ENCODE data around the gene LMF1.
"Not testable (repeated sequence)": the region's sequence is repeated elsewhere in the genome, so short reads cannot be mapped to it uniquely, and the experiment has no call there.

Gene LMF1

DNA sequence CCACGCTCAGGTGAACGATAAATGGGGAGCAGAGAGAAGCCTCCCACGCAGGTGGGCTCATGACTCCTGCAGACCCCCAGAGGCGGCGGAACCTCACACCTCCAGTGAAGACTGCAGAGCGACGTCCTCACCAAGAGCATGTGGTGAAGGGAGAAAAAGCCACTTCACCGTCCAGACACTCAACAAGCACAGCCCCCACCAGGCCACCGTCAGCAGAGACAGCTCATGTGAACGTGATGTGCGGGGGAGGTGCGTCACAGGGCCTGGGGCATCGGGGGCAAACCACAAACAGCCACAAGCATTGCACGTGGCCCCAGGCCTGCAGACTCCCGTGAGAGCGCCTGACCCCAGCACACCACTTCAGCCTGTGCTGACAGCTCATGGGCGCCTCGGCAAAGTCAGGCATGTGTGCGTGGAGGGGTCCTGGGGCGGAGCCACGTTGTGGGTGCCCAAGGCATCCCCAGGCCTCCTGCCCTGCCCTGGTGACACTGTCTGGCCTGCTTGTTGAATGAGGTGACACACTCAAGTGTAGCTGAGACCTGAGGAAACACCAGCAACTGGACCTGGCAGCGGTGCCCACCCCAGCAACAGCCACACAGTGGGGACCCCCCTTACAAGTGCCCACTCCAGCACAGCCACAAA, 19.0 kb downstream of the LMF1 start:
- DNase-seq (ENCODE audit: low read depth in 1 of 2, low spot score in 1 of 2) = no peak

DNA sequence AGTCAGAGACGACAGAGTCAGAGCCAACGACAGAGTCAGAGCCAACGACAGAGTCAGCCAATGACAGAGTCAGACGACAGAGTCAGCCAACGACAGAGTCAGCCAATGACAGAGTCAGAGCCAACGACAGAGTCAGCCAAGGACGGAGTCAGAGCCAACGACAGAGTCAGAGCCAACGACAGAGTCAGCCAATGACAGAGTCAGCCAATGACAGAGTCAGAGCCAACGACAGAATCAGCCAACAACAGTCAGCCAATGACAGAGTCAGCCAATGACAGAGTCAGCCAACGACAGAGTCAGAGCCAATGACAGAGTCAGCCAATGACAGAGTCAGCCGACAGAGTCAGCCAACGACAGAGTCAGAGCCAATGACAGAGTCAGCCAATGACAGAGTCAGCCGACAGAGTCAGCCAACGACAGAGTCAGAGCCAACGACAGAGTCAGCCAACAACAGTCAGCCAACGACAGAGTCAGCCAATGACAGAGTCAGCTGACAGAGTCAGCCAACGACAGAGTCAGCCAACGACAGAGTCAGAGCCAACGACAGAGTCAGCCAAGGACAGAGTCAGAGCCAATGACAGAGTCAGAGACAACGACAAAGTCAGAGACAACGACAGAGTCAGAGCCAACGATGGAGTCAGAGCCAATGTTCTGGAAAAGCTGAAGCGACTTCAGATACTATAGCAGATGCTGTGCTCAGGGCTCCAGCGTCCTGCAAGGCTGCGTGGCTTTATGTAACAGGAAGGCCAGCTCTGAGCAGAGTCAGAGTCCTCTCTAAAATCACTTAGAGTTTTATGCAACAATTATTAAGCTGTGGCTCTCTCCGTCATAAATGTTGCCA, 19.8 kb downstream of the LMF1 start:
- not testable (repeated sequence) for DNase-seq (ENCODE audit: low read depth in 1 of 2, low spot score in 1 of 2)

DNA sequence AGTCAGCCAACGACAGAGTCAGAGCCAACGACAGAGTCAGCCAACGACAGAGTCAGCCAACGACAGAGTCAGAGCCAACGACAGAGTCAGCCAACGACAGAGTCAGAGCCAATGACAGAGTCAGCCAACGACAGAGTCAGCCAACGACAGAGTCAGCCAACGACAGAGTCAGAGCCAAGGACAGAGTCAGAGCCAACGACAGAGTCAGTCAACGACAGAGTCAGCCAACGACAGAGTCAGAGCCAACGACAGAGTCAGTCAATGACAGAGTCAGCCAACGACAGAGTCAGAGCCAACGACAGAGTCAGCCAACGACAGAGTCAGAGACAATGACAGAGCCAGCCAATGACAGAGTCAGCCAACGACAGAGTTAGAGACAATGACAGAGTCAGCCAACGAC, 22.0 kb downstream of the LMF1 start:
- DNase-seq (ENCODE audit: low read depth in 1 of 2, low spot score in 1 of 2) = not testable (repeated sequence)

DNA sequence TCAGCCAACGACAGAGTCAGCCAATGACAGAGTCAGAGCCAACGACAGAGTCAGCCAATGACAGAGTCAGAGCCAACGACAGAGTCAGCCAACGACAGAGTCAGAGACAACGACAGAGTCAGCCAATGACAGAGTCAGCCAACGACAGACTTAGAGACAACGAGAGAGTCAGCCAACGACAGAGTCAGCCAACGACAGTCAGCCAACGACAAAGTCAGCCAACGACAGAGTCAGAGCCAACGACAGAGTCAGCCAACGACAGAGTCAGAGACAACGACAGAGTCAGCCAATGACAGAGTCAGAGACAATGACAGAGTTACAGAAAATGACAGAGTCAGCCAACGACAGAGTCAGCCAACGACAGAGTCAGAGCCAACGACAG, 22.9 kb downstream of the LMF1 start:
- not testable (repeated sequence) for DNase-seq (ENCODE audit: low read depth in 1 of 2, low spot score in 1 of 2)

DNA sequence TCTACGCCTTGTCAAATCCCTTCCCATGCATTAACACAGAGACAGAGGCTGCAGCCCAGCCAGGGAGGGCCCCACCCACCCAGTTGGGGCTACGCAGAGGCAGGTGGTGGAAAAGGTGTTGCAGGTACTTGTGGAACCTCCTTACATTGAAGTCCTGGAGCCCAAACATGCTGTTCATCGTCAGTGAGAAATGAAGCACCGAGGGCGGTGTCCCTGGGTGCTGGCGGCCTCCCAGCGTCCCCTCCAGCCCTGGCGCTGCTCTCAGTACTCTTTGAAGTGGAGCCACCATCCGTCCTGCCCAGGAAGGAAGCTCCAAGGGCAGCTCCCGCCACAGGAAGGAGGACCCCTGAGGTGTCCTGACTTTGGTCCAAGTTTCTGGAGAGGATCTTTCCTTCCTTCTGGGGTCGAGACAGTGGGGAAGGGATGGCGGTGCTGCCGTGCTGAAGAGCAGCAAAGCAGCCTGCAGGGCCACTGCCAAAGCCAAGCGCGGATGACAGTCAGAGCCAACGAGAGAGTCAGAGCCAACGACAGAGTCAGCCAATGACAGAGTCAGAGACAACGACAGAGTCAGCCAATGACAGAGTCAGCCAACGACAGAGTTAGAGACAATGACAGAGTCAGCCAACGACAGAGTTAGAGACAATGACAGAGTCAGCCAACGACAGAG, 23.4 kb downstream of the LMF1 start:
- no peak for DNase-seq (ENCODE audit: low read depth in 1 of 2, low spot score in 1 of 2)

DNA sequence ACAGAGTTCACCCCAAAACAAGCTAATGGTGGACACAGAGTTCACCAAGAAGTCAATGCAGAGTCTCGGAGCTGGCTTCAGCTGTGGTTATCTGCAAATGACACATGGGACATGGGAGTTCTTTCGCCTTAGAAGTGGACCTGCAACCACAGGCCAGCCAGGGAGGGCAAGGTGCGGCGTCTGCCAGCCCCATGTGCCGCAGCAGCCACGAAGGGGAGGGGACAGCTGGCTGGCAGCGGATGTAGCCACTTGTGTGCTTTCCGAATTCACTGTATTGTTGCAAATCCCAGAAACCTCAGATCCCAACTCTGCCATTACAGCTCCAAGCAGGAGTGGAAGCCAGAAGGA, 24.8 kb downstream of the LMF1 start:
- no peak for DNase-seq (ENCODE audit: low read depth in 1 of 2, low spot score in 1 of 2)

DNA sequence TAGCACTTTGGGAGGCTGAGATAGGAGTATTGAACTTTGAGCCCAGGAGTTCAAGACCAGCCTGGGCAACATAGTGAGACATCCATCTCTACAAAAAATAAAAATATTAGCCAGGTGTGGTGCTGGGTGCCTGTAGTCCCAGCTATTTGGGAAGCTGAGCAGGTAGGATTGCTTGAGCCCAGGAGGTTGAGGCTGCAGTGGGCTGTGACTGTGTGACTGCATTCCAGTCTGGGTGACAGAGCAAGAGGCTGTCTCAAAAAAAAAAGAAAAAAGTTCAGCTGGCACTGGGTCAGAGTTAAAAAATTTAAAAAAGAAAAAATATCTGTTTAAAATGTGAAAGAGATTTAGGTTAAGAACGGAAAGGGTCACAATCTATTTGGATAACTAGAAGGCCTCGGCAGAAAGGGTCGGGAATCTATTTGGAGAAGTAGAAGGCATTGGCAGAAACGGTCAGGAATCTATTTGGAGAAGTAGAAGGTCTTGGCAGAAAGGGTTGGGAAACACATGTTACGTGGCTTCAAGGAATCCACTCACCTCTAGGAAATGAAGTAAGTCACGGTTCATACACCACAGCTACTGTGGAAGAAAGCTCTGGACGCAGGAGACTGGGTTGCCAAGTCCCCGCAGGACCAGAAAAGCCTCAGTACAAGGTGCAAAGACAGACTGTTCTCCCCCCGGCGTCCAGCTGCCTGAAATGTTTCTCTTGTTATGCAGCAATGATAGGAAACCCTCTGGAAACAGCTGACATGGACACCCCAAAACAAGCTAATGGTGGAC, 25.3 kb downstream of the LMF1 start:
- DNase-seq (ENCODE audit: low read depth in 1 of 2, low spot score in 1 of 2) = no peak

DNA sequence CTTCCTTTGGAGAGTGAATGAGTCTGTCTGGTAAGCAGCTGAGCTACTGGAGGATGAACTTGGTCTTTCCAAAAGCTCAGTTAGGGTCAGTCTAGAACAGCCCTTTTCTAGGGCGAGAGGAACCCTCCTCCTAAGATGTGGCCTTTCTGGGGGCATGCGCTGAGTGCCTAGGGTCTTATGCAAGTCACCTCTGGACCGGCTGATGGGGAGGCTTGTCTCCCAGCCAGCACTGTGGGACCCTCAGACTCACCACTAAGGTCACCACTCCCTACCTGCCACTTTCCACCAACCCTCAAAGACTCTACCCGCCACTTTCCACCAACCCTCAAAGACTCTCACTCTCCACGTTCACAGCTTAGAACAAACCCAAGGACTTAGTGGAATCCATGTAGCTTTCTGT, 26.8 kb downstream of the LMF1 start:
- DNase-seq (ENCODE audit: low read depth in 1 of 2, low spot score in 1 of 2) = no peak

DNA sequence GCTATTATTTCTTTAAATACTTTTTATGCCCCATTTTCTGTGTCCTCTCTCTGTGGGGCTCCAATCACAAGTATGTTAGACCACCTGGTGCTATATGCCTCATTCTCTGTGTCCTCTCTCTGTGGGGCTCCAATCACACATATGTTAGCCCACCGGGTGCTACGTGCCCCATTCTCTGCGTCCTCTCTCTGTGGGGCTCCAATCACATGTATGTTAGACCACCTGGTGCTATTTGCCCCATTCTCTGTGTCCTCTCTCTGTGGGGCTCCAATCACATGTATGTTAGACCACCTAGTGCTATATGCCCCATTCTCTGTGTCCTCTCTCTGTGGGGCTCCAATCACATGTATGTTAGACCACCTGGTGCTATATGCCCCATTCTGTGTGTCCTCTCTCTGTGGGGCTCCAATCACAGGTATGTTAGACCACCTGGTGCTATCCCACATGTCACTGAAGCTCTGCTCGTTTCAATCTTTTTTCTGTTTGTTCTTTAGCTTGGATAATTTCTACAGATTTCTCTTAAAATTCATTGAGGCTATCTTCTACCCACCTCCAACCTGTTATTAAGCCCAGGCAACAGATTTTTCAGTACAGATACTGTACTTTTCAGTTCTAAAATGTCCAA, 28.2 kb downstream of the LMF1 start:
- DNase-seq (ENCODE audit: low read depth in 1 of 2, low spot score in 1 of 2) = no peak

DNA sequence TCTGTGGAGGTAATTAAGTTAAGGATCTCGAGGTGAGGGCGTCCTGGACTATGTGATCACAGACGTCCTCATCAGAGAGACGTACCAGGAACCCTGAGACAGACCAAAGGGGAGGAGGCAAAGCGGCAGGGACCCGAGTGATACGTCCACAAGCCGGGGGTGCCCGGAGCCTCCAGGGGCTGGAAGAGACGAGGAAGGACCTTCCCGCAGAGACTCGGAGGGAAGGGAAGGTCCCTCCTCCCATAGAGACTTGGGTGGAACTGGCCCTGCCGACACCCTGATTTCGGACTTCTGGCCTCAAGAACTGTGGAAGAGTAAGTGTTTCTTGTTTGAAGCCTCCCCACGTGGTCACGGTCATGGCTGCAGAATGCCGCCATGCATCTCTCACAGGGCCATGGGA, 30.8 kb downstream of the LMF1 start:
- no peak for DNase-seq (ENCODE audit: low read depth in 1 of 2, low spot score in 1 of 2)

DNA sequence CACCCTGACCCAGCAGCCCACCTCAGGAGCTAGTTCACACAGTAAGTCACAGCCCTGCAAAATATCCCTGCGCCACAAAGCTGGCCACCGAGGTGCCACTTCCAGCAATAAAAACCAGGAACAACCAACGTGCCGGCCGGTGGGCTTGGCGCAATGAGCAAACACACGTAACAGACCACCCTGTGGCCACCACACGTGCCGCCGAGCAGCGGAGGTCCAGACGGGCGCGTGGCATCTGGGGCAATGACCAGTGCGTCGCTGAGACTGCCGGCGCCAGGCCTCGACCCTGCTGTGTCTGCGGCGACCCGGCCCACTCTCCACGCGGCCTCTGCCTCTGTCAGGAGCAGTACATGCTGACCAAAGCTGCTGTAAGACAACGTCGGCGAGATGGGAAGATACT, 31.5 kb downstream of the LMF1 start:
- DNase-seq (ENCODE audit: low read depth in 1 of 2, low spot score in 1 of 2) = no peak

DNA sequence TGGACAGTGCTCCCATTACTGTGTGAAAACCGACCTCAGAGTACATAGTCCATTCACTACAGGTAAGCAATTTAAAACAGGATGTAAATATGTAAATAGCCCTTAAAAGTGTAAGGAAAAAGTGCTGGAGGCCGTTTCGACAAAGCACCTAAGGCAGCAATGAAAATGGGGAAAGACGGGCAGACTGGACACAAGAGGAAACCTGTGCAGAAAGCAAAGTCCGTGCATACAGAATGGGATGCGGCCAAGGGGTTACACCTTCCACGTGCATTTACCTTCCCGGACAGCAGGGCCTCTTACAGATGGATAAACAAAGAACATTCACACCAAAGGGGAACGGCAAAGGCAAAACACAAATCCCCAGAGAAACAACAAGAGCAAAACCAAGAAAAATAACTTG, 32.0 kb downstream of the LMF1 start:
- no peak for DNase-seq (ENCODE audit: low read depth in 1 of 2, low spot score in 1 of 2)

DNA sequence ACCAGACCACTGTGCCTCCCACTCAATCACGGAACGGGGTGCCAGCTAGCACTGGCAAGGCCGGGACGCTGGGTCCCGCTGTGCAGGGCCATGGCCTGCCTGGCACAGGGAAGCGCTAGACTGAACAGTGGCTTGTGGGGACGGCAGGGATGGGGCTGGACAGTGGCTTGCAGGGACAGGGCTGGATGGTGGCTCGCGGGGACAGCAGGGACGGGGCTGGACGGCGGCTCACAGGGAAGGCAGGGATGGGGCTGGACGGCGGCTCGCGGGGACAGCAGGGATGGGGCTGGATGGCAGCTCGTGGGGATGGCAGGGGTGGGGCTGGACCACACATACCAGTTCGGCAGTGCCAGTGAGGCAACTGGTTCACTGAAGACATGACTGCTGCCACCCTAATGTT, 32.6 kb downstream of the LMF1 start:
- DNase-seq (ENCODE audit: low read depth in 1 of 2, low spot score in 1 of 2) = no peak

DNA sequence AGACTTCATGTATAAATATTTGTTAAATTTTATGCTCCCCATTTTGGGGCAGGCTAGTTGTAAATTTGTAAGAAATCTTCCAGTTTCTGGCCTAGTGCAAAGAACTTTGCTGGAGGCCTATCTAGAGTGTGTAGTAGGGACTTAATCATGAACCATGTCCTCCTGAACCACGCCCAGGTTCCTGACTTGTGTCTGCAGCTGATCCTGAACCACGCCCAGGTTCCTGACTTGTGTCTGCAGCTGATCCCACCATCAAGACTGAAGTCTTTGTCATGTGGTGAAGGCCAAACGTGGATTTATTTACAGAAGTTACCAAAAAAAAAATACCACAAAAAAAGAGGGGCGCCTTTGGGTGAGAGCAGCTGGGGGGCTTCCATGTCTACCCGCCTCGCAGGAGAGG, 33.1 kb downstream of the LMF1 start:
- no peak for DNase-seq (ENCODE audit: low read depth in 1 of 2, low spot score in 1 of 2)

DNA sequence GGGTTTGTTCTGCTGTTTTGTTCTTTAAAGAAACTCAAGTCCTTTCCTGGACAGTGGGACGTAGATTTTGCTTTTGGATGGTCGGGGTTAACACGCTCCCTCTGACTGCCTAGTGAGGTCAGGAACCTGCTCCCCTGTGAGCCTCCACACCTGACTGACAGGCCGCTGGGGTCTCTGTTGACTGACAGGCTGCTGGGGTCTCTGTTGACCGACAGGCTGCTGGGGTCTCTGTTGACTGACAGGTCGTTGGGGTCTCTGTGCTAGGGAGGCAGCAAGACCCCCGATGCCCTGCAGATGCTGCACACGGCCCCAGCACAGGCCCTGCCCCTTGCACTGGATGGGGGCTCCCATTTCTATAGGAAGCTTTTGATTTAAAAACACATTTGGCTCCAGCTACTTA, 33.5 kb downstream of the LMF1 start:
- DNase-seq (ENCODE audit: low read depth in 1 of 2, low spot score in 1 of 2) = no peak

DNA sequence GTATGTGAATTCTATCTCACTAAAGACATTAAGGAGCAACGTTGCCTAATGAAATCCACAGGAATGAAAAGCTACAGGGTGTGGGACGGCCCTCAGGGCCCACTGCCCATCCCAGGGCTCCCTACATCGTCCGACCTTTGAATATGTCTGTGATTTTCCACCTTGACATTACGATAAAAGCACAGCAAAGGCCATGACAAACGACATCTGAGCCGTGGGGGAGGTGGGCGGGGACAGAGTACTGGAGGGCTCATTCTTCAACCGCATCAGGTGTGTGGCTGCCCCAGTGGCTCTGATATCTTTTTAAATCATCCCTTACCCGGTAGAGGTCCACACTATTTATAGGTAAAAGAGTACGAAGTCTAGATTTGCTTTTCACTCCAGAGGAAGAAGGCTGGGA, 35.1 kb downstream of the LMF1 start:
- DNase-seq (ENCODE audit: low read depth in 1 of 2, low spot score in 1 of 2) = no peak

DNA sequence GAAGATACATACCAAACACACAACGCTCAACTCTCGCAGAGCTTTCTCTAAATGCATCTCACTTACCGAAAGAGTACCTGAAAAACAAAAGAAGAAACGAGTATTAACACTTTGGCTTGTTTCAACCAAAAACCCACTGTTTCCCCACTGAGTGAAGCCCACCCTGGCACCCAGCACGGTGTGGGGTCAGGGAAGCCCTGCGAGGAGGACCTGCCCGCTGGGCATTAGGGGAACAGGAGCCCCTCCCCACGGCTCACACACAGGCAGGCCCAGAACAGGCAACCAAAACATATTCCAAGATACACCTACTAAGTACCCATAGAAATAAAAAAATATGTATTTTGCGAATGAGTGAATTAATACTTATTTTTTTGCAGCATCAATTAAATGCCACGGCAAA, 36.6 kb downstream of the LMF1 start:
- no peak for DNase-seq (ENCODE audit: low read depth in 1 of 2, low spot score in 1 of 2)

DNA sequence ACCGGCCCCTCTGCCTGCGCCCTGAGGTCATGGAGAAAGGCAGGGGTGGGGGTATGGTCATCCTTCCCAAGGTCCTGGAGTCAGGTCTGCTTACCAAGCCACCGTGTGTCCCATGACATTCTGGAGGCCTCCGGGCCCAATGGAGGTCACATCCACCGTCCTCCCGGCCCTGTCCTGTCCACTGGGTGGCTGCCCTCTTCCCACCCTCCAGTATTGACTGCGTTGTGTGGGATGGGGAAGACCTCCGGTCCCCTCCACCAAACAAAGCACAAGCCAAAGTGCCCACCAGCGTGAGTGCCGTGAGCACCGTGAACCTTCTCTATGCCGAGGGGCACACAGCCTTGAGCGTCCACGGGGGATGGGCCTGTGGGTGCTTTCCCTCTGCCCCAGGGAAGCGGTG, 37.2 kb downstream of the LMF1 start:
- DNase-seq (ENCODE audit: low read depth in 1 of 2, low spot score in 1 of 2) = no peak

DNA sequence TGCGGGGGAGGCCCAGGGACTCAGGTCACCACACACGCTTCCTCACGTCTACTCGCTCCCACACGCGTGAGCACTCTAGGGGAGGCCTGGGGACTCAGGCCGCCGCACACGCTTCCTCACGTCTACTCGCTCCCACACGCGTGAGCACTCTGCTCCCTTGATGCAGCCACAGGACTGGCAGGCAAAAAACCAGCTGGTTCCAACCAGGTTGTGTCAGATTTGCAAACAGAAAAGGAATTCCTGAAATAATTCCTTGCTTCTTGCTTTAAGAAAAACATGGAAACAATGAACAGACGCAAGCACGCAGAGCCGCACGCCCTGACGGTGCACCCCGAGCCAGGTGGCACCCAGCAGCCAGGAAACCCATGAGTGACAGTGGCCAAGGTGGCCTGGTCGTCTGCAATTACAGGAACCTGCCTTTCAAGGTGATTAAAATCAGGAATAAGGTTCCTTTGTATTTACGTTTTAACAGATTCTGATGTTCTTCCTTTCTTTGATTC, 37.9 kb downstream of the LMF1 start:
- no peak for DNase-seq (ENCODE audit: low read depth in 1 of 2, low spot score in 1 of 2)

DNA sequence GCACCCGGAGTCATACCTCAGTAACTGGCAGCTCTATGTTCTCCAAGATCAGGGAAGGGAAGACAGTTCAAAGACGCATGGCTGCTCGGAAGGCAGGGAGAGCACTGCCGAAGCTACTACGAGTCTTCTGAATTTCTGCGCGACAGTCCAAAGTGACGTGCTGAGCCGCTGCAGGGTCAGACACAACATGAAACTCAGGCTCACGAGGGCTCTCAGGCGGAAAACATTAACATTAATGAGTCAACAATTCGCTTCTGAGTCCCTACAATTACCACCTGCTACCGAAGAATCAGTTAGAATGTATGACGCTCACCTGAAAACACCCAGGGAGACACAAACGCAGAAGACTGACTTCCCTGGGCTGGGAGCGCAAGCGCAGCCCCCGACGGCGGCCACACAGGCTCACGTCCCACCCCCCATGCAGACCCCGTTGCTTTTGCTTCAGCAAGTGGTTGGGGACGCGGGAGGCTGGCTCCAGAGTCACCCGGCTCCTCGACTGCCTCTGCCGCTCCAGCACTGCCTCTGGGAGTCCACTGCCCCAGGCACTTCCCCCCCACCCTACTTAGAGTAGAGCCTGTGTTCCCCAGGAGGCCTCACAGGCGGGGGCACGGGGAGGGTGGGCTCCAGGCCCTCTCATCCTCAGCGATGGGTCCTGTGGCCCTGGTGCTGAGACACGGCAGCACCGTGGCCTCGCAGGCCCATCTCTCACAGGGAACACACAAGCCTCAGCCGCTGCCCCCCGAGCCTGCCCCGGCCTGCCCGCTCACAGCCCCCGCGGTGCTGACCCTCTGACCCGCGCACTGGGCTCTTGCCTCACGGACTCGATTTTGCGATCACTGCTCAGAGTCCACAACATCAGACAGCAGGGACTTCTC, 38.9 kb downstream of the LMF1 start:
- no peak for DNase-seq (ENCODE audit: low read depth in 1 of 2, low spot score in 1 of 2)
